ENCODE data around the gene ABCB1. TPM values are rescaled to one million over a fixed set of nuclear protein-coding genes. Genes with fewer than 3 reads are reported as not detected.
A peak's percentile ranks its signal among the peaks of the same experiment; 100 is the strongest.
"Not testable (repeated sequence)": the region's sequence is repeated elsewhere in the genome, so short reads cannot be mapped to it uniquely, and the experiment has no call there.

The ABCB1 gene
- total RNA-seq, 1 donor from 2014 or later = 4.1 TPM

DNA sequence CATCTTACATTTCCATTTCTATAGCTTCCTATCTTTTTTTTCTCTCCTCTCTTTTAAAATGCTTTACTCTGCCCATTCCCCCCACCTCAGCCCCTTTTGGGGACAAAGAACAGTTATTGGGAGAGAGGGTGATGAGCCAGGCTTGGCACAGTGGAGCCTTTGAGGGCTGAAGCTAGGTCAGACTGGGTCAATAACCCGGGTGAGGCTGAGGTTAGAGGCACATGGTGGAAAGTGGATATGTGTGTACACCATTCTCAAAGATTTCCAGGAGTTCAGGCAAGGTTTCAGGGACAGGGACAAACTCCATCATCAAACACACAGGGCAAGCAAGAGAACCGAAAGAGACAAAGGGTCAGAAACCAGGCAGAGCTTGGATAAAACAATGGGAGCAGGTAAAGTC lies 136.7 kb downstream of the ABCB1 start:
- Mint-ChIP-seq H3K4me1 (peaks cover 22% of the 10 kb centered on the region), H3K27me3 (no peaks in the 10 kb centered on the region), H3K27ac (peak overlapping the region; percentile 22), H3K36me3 (ENCODE audit: low read depth) (peaks cover 64% of the 10 kb centered on the region), H3K9me3 (no peaks in the 10 kb centered on the region), H3K4me3 (no peak overlapping the region)
- CTCF ChIA-PET = no interaction called here
- POLR2A ChIA-PET = no interaction called here
- ATAC-seq (ENCODE audit: low read depth) = no peak
- DNase-seq = no peak
- intact Hi-C loops (cut with micrococcal nuclease) = no loop called here
- TF ChIP-seq, protein P1, sequence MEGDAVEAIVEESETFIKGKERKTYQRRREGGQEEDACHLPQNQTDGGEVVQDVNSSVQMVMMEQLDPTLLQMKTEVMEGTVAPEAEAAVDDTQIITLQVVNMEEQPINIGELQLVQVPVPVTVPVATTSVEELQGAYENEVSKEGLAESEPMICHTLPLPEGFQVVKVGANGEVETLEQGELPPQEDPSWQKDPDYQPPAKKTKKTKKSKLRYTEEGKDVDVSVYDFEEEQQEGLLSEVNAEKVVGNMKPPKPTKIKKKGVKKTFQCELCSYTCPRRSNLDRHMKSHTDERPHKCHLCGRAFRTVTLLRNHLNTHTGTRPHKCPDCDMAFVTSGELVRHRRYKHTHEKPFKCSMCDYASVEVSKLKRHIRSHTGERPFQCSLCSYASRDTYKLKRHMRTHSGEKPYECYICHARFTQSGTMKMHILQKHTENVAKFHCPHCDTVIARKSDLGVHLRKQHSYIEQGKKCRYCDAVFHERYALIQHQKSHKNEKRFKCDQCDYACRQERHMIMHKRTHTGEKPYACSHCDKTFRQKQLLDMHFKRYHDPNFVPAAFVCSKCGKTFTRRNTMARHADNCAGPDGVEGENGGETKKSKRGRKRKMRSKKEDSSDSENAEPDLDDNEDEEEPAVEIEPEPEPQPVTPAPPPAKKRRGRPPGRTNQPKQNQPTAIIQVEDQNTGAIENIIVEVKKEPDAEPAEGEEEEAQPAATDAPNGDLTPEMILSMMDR (IDR thresholded peaks at IDR 0.05) = no peak

DNA sequence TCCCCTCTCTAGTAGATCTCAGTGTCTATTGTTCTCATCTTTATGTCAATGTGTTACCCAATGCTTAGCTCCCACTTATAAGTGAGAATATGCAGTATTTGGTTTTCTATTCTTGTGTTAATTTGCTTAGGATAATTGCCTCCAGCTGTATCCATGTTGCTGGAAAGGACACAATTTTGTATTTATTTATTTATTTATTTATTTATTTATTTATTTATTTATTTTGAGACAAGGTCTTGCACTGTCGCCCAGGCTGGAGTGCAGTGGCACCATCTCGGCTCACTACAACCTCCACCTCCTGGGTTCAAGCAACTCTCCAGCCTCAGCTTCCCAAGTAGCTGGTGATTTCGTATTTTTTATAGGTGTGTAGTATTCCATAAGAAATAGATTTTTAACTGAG lies 140.2 kb downstream of the ABCB1 start:
- H3K27me3 Mint-ChIP-seq; CTCF ChIA-PET; H3K9me3 Mint-ChIP-seq; H3K4me1 Mint-ChIP-seq; H3K27ac Mint-ChIP-seq; POLR2A ChIA-PET; ATAC-seq (ENCODE audit: low read depth); intact Hi-C loops (cut with micrococcal nuclease); H3K4me3 Mint-ChIP-seq; DNase-seq: not testable (repeated sequence)
- peaks cover 68% of the 10 kb centered on the region for H3K36me3 Mint-ChIP-seq (ENCODE audit: low read depth)

- POLR2A ChIA-PET = no interaction called here
- intact Hi-C loops (cut with micrococcal nuclease) = no loop called here
- Mint-ChIP-seq H3K4me1 (peaks cover 1% of the 10 kb centered on the region), H3K27ac (no peak overlapping the region), H3K4me3 (no peak overlapping the region), H3K9me3 (no peaks in the 10 kb centered on the region), H3K27me3 (no peaks in the 10 kb centered on the region), H3K36me3 (ENCODE audit: low read depth) (peaks cover 69% of the 10 kb centered on the region)
- CTCF ChIA-PET = no interaction called here
- DNase-seq (no peak), ATAC-seq (ENCODE audit: low read depth) (no peak)
- TF ChIP-seq, protein P1 (IDR thresholded peaks at IDR 0.05) = no peak
Measured at GRCh38 chr7:87459941-87460340, 140.7 kb downstream of the ABCB1 start.

DNA sequence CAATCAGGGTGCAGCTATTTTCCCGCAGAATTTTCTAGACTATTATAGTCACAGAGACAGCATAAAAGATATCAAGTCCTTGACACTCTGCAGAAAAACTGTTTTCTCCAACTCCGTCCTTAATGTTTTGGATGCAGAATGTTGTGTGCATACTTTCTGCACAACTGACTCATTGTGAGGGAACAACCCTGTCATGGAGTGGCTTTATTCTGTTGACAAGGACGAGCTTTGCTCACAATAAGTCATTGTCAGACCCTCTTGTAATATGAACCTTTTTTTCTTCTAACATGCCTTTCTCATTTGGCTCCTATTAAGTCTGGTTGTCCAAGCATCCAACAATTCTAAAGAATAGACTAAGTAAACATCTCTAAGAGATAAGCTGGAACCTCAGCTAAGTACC lies 142.5 kb downstream of the ABCB1 start:
- ATAC-seq (ENCODE audit: low read depth) = no peak
- ChIA-PET POLR2A (no interaction called here), CTCF (interaction anchor here (1.0 kb wide), 1 partner anchor 146 kb away, joined by 3 read pairs; no protein-coding TSS in a partner anchor)
- Mint-ChIP-seq H3K36me3 (ENCODE audit: low read depth) (peaks cover 65% of the 10 kb centered on the region), H3K9me3 (no peaks in the 10 kb centered on the region), H3K4me3 (no peak overlapping the region), H3K4me1 (no peaks in the 10 kb centered on the region), H3K27me3 (no peaks in the 10 kb centered on the region), H3K27ac (no peak overlapping the region)
- DNase-seq = no peak
- intact Hi-C loops (cut with micrococcal nuclease) = no loop called here
- TF ChIP-seq, protein P1 (IDR thresholded peaks at IDR 0.05) = no peak

GRCh38 chr7:87456247-87456646 lies 144.4 kb downstream of the ABCB1 start:
- TF ChIP-seq, protein P1 (IDR thresholded peaks at IDR 0.05) = no peak
- POLR2A ChIA-PET = no interaction called here
- CTCF ChIA-PET = no interaction called here
- Mint-ChIP-seq H3K4me3 (no peak overlapping the region), H3K27ac (peak overlapping the region; percentile 35), H3K36me3 (ENCODE audit: low read depth) (peaks cover 77% of the 10 kb centered on the region), H3K27me3 (no peaks in the 10 kb centered on the region), H3K9me3 (no peaks in the 10 kb centered on the region), H3K4me1 (no peaks in the 10 kb centered on the region)
- no peak for ATAC-seq (ENCODE audit: low read depth)
- intact Hi-C loops (cut with micrococcal nuclease) = no loop called here
- no peak for DNase-seq

Other genes starting within 250 kb of the ABCB1 start
- 17.5 and 19.8 TPM in 2 replicates for gene ABCB4, start 125.2 kb downstream of the ABCB1 start, total RNA-seq
- 0.10 and 0.47 TPM in 2 replicates for gene RUNDC3B, start 27.5 kb upstream of the ABCB1 start, total RNA-seq